ENCODE results near the gene SH3RF1.

The SH3RF1 gene

DNA sequence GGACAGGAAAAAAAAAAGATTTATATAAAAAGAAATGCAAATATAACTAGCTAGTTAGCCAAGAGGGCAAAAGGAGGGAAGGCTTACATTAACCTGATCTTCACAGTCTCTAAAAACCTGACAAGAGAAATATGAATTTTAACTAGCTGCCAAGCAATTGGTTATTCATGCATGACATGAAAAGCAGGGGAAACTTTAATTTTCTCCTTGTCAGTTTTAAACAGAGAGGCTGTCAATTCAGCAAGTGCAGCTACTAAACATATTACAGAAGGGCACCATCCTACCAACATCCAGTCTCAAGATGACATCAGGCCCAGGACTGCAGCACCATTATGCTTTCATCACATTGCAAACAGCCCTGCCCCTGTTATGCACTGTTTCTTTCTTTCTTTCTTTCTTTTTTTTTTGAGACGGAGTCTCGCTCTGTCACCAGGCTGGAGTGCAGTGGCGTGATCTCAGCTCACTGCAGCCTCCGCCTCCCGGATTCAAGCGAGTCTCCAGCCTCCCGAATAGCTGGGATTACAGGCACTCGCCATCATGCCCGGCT lies 221.8 kb downstream of the SH3RF1 start:
- DNase-seq (ENCODE audit: low read depth in 1 of 2, low spot score in 1 of 2), result no peak

DNA sequence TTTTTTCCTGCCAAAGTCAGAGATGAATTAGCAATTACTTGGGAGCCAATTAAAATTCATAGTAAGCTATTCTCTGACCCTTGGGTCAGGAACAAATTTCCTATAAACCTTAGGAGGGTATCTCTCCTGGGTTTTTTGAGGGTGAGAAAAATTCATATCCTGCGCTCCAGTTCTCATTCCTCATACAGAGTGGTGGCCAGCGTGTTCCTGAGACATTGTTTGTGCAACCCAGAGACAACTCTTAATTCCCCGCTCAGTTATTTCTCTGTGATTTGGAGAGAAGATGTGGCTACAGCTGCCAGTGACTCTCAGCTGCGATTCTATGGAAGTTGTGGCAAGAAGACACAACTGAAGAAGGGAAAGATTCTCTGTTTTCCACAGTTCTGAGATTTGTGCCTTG lies 222.8 kb downstream of the SH3RF1 start:
- DNase-seq (ENCODE audit: low read depth in 1 of 2, low spot score in 1 of 2), result no peak

DNA sequence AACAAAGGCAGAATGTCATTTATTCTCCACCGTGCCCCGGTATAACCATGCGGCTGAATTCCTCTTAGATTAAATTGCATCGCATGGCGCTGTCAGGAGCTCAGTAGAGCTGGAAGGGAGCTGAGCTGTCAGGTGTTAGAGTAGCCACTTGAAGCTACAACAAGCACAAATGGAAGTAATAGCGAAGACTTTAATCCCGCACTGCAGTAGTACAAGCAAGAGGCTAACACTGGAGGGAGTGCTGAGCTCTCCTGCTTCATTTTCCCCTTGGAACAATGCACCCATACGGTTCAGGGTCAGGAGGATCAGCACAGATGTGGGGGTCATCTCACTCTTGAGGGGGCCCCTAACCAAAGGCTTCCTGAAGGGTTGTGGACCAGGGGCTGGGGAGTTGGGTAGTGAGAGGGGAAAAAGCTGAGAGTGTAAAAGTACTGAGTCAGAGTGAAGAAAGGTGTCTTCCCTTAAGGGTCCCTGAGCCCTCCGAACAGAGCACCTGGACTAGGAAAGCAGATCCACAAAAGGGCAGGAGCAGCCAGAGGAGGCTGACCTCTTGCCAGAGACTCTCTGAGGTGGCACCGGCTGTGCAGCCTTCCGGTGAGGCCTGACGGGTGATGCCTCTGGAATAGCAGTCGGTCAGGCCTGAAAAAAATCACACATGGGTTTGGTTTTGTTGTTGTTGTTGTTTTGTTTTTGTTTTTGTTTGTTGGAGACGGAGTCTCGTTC lies 224.7 kb downstream of the SH3RF1 start:
- DNase-seq (ENCODE audit: low read depth in 1 of 2, low spot score in 1 of 2), result no peak

DNA sequence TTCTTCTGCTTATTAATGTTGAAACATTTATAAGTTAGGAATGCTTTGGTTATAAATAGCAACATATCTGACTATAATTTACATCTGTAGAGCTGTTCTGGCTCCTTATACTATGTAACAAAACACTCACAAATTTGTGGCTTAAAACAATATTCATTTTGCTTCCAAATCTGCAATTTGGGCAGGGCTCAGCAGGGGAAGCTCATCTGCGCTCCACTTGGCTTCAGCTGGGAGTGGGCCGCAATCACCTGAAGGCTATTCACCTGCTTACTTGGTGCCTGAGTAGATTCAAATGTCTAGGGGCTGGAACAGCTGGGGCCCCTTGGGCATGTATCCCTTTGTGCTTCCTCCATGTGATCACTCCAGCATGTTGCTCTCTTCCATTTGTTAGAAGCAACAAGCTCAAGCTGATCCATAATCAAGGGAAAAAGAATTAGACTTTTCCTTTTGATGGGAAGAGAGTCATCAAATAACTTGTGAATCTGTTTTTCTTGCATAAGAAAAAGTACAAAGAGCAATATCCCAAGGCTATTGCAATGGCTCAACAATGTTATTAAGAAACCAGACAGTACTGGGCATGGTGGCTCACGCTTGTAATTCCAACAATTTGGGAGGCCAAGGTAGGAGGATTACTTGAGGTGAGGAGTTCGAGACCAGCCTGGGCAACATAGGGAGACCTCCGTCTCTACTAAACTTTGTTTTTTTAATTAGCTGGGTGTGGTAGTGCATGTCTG lies 225.9 kb downstream of the SH3RF1 start:
- no peak for DNase-seq (ENCODE audit: low read depth in 1 of 2, low spot score in 1 of 2)
